GM12864 (cell line): ENCODE measurements around the gene BCAS3.

Experiments used
- DNase-seq: peaks from one replicate; pipeline ENCODE4 v3.0.0-alpha.2; 2011; ENCODE audit warnings: low read depth
- H3K4me3 ChIP-seq: 2 replicates; pipeline ENCODE4 v1.5.1; 2011; ENCODE audit warnings: mild to moderate bottlenecking, low read depth, low read length, control low read depth
- TF ChIP-seq, protein P1 (sequence below): IDR thresholded peaks from 2 replicates; pipeline ENCODE4 v1.5.1; 2011; ENCODE audit warnings: low read depth, mild to moderate bottlenecking, moderate library complexity, low read length, control low read depth, inconsistent platforms; ENCODE audit errors: missing control alignments

Gene BCAS3

DNA sequence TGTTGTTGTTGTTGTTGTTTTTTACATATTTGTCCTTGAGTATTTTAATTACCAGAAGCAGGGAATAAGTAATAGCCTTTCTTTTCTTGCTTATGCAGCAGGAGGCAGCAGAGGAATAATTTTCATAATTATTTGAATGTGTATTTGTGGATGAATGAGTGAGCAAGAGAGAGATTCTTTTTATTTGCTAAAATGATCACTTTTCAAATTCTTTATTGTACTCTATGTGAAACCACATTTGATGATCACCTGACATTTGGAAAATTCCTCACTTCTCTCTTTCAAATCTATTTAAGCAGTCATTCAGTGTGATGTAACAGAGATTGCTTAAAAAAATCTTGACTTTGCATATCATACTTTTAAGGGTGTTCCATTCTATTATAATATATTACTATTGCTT, 223.6 kb downstream of the BCAS3 start:
- no peak overlapping the region for H3K4me3 ChIP-seq
- TF ChIP-seq, protein P1, sequence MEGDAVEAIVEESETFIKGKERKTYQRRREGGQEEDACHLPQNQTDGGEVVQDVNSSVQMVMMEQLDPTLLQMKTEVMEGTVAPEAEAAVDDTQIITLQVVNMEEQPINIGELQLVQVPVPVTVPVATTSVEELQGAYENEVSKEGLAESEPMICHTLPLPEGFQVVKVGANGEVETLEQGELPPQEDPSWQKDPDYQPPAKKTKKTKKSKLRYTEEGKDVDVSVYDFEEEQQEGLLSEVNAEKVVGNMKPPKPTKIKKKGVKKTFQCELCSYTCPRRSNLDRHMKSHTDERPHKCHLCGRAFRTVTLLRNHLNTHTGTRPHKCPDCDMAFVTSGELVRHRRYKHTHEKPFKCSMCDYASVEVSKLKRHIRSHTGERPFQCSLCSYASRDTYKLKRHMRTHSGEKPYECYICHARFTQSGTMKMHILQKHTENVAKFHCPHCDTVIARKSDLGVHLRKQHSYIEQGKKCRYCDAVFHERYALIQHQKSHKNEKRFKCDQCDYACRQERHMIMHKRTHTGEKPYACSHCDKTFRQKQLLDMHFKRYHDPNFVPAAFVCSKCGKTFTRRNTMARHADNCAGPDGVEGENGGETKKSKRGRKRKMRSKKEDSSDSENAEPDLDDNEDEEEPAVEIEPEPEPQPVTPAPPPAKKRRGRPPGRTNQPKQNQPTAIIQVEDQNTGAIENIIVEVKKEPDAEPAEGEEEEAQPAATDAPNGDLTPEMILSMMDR: no peak
- no peak for DNase-seq

DNA sequence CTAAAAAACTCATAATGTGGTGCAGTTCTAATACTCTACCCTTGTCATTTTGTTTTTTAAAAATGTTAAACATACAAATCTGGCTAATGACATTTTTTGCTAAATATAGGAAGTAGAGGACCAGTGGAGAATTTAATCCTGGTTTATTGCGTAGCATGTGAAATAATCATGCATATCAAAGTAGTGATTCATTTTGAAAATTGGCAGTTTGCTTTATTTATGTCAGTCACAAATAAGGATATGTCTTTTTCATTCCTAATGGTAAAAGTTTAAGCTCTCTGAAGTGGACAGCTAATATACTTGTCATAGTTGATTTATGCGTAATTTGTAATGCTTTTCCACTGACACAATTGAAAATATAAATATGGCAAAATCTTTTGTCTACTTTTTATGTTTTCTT, 224.2 kb downstream of the BCAS3 start:
- H3K4me3 ChIP-seq: no peak overlapping the region
- DNase-seq: no peak
- TF ChIP-seq, protein P1: no peak

DNA sequence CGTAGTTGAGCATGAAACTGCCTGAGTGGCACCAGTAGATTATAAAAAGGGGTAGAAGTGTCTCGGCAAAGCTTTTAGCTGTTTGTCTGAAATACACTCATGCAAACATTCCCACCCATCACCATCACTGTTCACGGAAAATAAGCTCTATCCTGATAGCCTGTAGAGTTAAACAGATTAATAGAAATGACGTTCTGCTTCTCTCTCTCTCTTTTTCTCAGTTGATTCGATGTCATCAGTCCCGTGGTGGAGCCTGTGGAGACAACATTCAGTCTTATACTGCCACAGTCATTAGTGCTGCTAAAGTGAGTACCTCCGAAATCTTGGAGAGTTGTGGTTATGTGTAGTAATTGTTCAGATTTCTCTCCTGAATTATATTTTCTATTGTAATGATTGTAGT, 224.7 kb downstream of the BCAS3 start:
- no peak overlapping the region for H3K4me3 ChIP-seq
- no peak for DNase-seq
- TF ChIP-seq, protein P1: no peak

DNA sequence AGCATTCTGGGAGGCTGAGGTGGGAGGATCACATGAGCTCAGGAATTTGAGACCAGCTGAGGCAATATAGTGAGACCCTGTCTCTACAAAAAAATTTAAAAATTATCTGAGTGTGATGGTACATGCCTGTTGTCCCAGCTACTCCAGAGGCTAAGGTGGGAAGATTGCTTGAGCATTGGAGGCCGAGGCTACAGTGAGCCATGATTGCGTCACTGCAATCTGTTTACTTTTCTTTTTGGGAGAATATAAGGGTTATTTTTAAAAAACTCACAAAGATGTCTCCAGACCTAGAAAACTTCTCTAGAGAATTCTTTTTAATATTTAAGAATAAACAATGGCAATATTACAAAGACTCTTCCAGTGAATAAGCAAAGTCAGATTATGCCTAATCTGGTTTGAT, 226.9 kb downstream of the BCAS3 start:
- no peak for DNase-seq
- TF ChIP-seq, protein P1: no peak
- no peak overlapping the region for H3K4me3 ChIP-seq

DNA sequence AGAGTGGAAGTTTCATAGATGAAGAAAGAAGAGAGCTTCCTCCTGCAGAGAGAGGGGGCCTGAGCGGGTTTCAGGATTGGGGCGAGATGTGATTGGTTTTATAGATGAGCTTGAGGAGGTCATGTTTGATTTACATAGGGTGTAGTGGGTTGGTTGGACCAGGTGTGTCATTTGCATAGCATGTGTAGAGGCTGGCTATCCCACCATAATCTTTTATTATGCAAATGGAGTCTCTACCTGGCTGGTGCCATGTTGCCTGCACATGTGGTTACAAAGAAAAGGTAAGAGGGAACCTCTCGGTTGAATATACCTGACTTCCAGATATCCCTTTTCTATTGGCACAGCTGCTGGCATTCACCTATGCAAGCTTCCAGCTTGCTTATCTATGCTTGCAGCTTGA, 228.1 kb downstream of the BCAS3 start:
- TF ChIP-seq, protein P1: no peak
- H3K4me3 ChIP-seq: no peak overlapping the region
- no peak for DNase-seq

DNA sequence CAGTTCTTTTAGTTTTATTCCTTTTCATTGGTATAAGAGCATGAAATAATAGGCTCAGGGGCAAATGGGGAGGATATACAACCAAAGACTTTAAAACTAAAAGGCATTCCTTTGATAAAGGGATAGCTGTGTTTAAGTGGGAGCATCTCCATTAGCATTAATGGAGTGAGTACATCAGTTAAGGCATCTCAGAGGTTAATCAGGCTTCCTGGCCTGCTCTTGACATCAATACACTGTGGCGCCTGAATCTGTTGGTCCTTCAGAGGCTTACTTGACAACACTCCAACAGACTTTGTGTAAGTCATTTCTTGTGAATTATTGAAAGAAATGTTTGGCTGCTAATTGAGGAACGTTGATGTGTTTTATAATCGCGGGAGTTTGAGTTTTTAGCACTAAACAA, 230.7 kb downstream of the BCAS3 start:
- no peak for DNase-seq
- no peak overlapping the region for H3K4me3 ChIP-seq
- TF ChIP-seq, protein P1: no peak

DNA sequence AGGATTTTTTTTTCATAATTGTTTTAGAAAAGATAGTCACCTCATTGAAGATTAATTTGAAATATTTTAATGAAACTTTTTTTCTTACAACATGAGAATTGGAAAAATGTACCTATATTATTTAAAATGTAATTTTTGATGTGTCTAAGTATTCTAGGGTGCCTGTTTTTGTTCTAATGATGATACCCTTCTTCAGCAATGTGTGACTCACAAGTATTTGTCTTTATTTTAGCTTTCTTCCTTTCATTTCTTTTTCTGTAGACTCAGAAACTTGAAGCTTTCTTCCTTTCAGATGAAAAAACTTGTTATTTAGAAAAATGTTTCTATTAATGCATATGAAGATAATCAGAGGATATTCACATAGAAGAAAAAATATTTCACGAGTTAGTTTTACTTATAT, 231.8 kb downstream of the BCAS3 start:
- TF ChIP-seq, protein P1: no peak
- DNase-seq: no peak
- H3K4me3 ChIP-seq: no peak overlapping the region
